ENCODE results near the gene FSCN2. TPM values are rescaled to one million over a fixed set of nuclear protein-coding genes. Genes with fewer than 3 reads are reported as not detected.

FSCN2 gene
- total RNA-seq, 2 experiments from 2014 or later, result 1.6 to 6.7 TPM

GRCh38 chr17:81557276-81558114, 29.3 kb downstream of the FSCN2 start:
- CTCF ChIA-PET (ENCODE audit: unreplicated experiment), result no interaction called here
- TF ChIP-seq EZH2phosphoT487 (IDR thresholded peaks at IDR 0.05; ENCODE audit: borderline replicate concordance, low read depth, low read length) (no peak), CTCF (conservative IDR thresholded peaks at IDR 0.05; ENCODE audit: low read length) (no peak)
- no TSS peak for BruUV-seq (replicated peaks)
- intact Hi-C loops (cut with micrococcal nuclease; ENCODE audit: unreplicated experiment), result no loop called here
- DNase-seq (ENCODE audit: low spot score), result no peak
- no peak overlapping the region for H3K4me3 ChIP-seq (ENCODE audit: low read depth, low read length, poor library complexity, severe bottlenecking)
- no peaks in the 10 kb centered on the region for H3K9me3 ChIP-seq (ENCODE audit: low read length)
- POLR2A ChIA-PET, result no interaction called here
- H3K4me2 ChIP-seq (ENCODE audit: low read length), result no peak overlapping the region
- H3K9me2 ChIP-seq (ENCODE audit: insufficient read depth, low read length), result no peaks in the 10 kb centered on the region
- H4K20me1 ChIP-seq (ENCODE audit: insufficient read depth, low read length), result no peaks in the 10 kb centered on the region
- H2AFZ ChIP-seq (ENCODE audit: low read length), result no peak overlapping the region
- no peak overlapping the region for H3K27ac ChIP-seq (ENCODE audit: low read depth, low read length, poor library complexity, severe bottlenecking)
- H3K79me2 ChIP-seq (ENCODE audit: insufficient read depth, low read depth, low read length), result no peaks in the 10 kb centered on the region
- H3K36me3 ChIP-seq (ENCODE audit: insufficient read depth, low read length), result peaks cover 63% of the 10 kb centered on the region
- H3K4me1 ChIP-seq (ENCODE audit: insufficient read depth, low read length, poor library complexity, severe bottlenecking), result peaks cover 23% of the 10 kb centered on the region

- POLR2A ChIA-PET, result no interaction called here
- intact Hi-C loops (cut with micrococcal nuclease; ENCODE audit: unreplicated experiment), result no loop called here
Measured at GRCh38 chr17:81558115-81558468, 29.9 kb downstream of the FSCN2 start.

More at GRCh38 chr17:81558115-81558468, 29.9 kb downstream of the FSCN2 start:
- Histone ChIP-seq H3K36me3 (ENCODE audit: insufficient read depth, low read length) (peaks cover 68% of the 10 kb centered on the region), H3K9me2 (ENCODE audit: insufficient read depth, low read length) (no peaks in the 10 kb centered on the region), H4K20me1 (ENCODE audit: insufficient read depth, low read length) (no peaks in the 10 kb centered on the region), H3K4me2 (ENCODE audit: low read length) (no peak overlapping the region), H3K4me1 (ENCODE audit: insufficient read depth, low read length, poor library complexity, severe bottlenecking) (peaks cover 23% of the 10 kb centered on the region), H3K27ac (ENCODE audit: low read depth, low read length, poor library complexity, severe bottlenecking) (no peak overlapping the region), H3K79me2 (ENCODE audit: insufficient read depth, low read depth, low read length) (no peaks in the 10 kb centered on the region), H3K4me3 (ENCODE audit: low read depth, low read length, poor library complexity, severe bottlenecking) (no peak overlapping the region), H3K9me3 (ENCODE audit: low read length) (no peaks in the 10 kb centered on the region), H2AFZ (ENCODE audit: low read length) (no peak overlapping the region)
- CTCF ChIA-PET (ENCODE audit: unreplicated experiment), result no interaction called here
- TF ChIP-seq EZH2phosphoT487 (IDR thresholded peaks at IDR 0.05; ENCODE audit: borderline replicate concordance, low read depth, low read length) (no peak), CTCF (conservative IDR thresholded peaks at IDR 0.05; ENCODE audit: low read length) (no peak)
- BruUV-seq (replicated peaks), result no TSS peak
- DNase-seq (ENCODE audit: low spot score), result no peak

Data from OCI-LY7 (cell line).